NCI-H345 (cell line): ENCODE data around the gene DND1.
"Not testable (repeated sequence)": the region's sequence is repeated elsewhere in the genome, so short reads cannot be mapped to it uniquely, and the experiment has no call there.

Experiments
- DNase-seq: peaks from one replicate; lab custom pipeline; 2025; lab: John Stamatoyannopoulos, UW

Gene DND1

GRCh38 chr5:140672455-140673186, 755 bp downstream of the DND1 start:
- peak; percentile 1 for DNase-seq

GRCh38 chr5:140671472-140672125, 1.8 kb downstream of the DND1 start:
- DNase-seq, result no peak

GRCh38 chr5:140671035-140671434, 2.3 kb downstream of the DND1 start:
- DNase-seq, result not testable (repeated sequence)

GRCh38 chr5:140664359-140665119, 8.8 kb downstream of the DND1 start, which contains the start of gene WDR55:
TSS of gene WDR55 (plus strand) at chr5:140664904. CDS start at chr5:140664913, 9 bp downstream.
- peak; percentile 96 for DNase-seq

GRCh38 chr5:140664030-140664358, 9.4 kb downstream of the DND1 start:
- DNase-seq, result no peak

- DNase-seq, result not testable (repeated sequence)
Measured at GRCh38 chr5:140660371-140660770, 13.0 kb downstream of the DND1 start.

- DNase-seq, result no peak
Measured at GRCh38 chr5:140658870-140659269, 14.5 kb downstream of the DND1 start.

GRCh38 chr5:140647042-140647419, 26.3 kb downstream of the DND1 start:
- DNase-seq, result no peak

GRCh38 chr5:140642718-140643117, 30.7 kb downstream of the DND1 start:
- no peak for DNase-seq

- no peak for DNase-seq
Measured at GRCh38 chr5:140641716-140642115, 31.7 kb downstream of the DND1 start.

GRCh38 chr5:140639148-140639981, 34.0 kb downstream of the DND1 start, which contains the start of gene TMCO6:
TSS of gene TMCO6 (plus strand) at chr5:140639451. CDS start at chr5:140639528, 77 bp downstream.
- DNase-seq, result peak; percentile 97

- not testable (repeated sequence) for DNase-seq
Measured at GRCh38 chr5:140638898-140639147, 34.6 kb downstream of the DND1 start.

- DNase-seq, result no peak
Measured at GRCh38 chr5:140637371-140638100, 35.8 kb downstream of the DND1 start.

GRCh38 chr5:140635291-140636257, 37.8 kb downstream of the DND1 start:
- no peak for DNase-seq

- DNase-seq, result no peak
Measured at GRCh38 chr5:140634103-140634502, 39.3 kb downstream of the DND1 start.

GRCh38 chr5:140633501-140633900, 39.9 kb downstream of the DND1 start:
- no peak for DNase-seq

- DNase-seq, result no peak
Measured at GRCh38 chr5:140633021-140633471, 40.3 kb downstream of the DND1 start, which contains the start of gene CD14. TSS of gene CD14 (minus strand) at chr5:140633175. CDS start at chr5:140633071, 104 bp downstream.

GRCh38 chr5:140632366-140633020, 40.9 kb downstream of the DND1 start:
- peak; percentile 11 for DNase-seq

GRCh38 chr5:140631831-140632365, 41.5 kb downstream of the DND1 start:
- DNase-seq, result no peak
